GM12873 (cell line): ENCODE data around the gene ASPDH.

Source experiments
- TF ChIP-seq, protein P1 (sequence below): IDR thresholded peaks from 2 replicates; pipeline ENCODE4 v1.5.1; 2012; ENCODE audit warnings: low read depth, mild to moderate bottlenecking, moderate library complexity, low read length, control low read depth; ENCODE audit not compliant: insufficient read depth; ENCODE audit errors: missing control alignments

The ASPDH gene

DNA sequence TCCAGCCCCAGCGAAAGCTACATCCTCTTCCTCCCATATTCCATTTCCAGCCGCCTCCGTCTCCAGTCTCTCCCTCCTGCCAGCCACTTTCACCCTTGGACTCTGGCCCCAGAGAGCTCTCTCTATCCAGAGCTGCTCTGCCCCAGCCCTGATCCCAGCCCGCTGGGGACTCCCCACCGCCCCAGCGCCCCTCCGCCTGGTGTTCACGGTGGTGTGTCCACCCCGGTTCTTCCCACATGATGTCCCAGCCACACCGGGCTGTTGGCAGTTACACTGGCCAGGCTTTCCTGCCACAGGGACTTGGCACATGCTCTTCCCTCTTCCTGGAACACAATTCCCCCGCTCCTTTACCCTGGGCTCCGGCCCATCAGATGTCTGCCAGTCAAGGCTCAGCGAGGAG lies 48.7 kb downstream of the ASPDH start:
- TF ChIP-seq, protein P1, sequence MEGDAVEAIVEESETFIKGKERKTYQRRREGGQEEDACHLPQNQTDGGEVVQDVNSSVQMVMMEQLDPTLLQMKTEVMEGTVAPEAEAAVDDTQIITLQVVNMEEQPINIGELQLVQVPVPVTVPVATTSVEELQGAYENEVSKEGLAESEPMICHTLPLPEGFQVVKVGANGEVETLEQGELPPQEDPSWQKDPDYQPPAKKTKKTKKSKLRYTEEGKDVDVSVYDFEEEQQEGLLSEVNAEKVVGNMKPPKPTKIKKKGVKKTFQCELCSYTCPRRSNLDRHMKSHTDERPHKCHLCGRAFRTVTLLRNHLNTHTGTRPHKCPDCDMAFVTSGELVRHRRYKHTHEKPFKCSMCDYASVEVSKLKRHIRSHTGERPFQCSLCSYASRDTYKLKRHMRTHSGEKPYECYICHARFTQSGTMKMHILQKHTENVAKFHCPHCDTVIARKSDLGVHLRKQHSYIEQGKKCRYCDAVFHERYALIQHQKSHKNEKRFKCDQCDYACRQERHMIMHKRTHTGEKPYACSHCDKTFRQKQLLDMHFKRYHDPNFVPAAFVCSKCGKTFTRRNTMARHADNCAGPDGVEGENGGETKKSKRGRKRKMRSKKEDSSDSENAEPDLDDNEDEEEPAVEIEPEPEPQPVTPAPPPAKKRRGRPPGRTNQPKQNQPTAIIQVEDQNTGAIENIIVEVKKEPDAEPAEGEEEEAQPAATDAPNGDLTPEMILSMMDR: no peak

DNA sequence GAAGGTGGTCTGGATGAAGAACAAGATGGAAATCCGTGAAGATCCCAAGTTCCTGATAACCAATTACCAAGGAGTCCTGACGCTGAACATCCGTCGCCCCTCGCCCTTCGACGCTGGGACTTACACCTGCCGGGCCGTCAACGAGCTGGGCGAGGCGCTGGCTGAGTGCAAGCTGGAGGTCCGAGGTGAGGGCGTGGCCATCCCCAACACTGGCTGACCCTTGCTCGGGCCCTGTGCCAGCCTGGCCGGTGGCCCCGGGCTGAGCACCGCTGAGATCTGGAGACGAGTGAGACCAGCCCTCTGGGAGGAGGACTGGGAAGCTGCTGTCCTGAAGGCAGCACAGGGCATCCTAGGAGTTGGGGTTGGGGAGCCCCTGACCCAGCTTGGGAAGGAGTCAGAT lies 49.4 kb downstream of the ASPDH start:
- TF ChIP-seq, protein P1: no peak

DNA sequence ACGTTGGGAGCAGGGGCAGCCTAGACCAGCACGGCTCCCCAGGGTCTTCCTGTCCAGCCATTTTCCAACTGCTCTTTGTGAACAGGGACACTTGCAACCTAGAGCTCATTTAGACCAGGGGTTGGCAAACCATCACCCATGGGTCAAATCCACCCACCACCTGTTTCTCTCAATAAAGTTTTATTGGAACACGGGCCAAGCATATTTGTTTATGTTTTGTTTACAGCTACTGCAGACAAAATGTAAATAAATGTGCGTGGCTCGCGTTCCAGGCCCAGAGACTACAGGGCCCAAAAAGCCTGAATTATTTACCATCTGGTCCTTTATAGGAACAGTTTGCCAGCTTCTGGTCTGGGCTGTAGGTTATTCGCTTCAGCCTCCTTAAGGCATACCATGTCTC lies 50.7 kb downstream of the ASPDH start:
- TF ChIP-seq, protein P1: no peak
